ENCODE measurements around the gene SIN3A.

- no peak for TF ChIP-seq CTCF (IDR thresholded peaks at IDR 0.05)
- TF ChIP-seq POLR2A (IDR thresholded peaks at IDR 0.05) = no peak
Observed at GRCh38 chr15:75403892-75404291, 47.6 kb downstream of the SIN3A start.

Data from Peyer's patch (tissue), 4 donors.